Measurements from ENCODE around the gene KLHDC7B. TPM values are rescaled to one million over a fixed set of nuclear protein-coding genes. Genes with fewer than 3 reads are reported as not detected.

Gene KLHDC7B
- total and polyA plus RNA-seq, 10 of the 15 experiments (the other 5 are each of a cell fraction or from before 2014, with no cell fraction given) = 0.05 to 2.2 (median 0.93) TPM; not detected in 2

GRCh38 chr22:50548040-50548920 is 2.6 kb downstream of the KLHDC7B start:
- peak; percentile 7 for ATAC-seq
- no peak for TF ChIP-seq BRCA1 (IDR thresholded peaks at IDR 0.05; ENCODE audit: low read depth, low read length)
- no peak for TF ChIP-seq USF2 (IDR thresholded peaks at IDR 0.05; ENCODE audit: borderline replicate concordance, low read depth, low read length)
- TF ChIP-seq IKZF1 (conservative IDR thresholded peaks at IDR 0.05) = peak; percentile 23; the same call in 1 of the 2 replicates
- TF ChIP-seq CBX3 (IDR thresholded peaks at IDR 0.05; ENCODE audit: borderline replicate concordance, low read depth) = no peak
- TF ChIP-seq MEF2B (IDR thresholded peaks at IDR 0.05; ENCODE audit: partially characterized antibody, poor library complexity, severe bottlenecking) = peak; percentile 27
- no peak for TF ChIP-seq TBL1XR1 (IDR thresholded peaks at IDR 0.05; ENCODE audit: low read depth, low read length)
- peak; percentile 76 for TF ChIP-seq POLR2A (IDR thresholded peaks at IDR 0.05; ENCODE audit: low read depth, low read length)
- TF ChIP-seq BHLHE40 (IDR thresholded peaks at IDR 0.05; ENCODE audit: borderline replicate concordance in 1 of 2, low read depth in 2 of 2, low read length in 1 of 2) = 0 out of 4 replicates have a peak, but pooled peaks of 1 of the 2 experiments have one; percentile 53
- TF ChIP-seq SRF (IDR thresholded peaks at IDR 0.05; ENCODE audit: low read depth in 2 of 2, low read length in 2 of 2) = no peak
- TF ChIP-seq NR2F1 (conservative IDR thresholded peaks at IDR 0.05) = peak; percentile 34; the same call in 1 of the 2 replicates
- no peak for TF ChIP-seq CEBPZ (IDR thresholded peaks at IDR 0.05; ENCODE audit: low read depth, low read length)
- no peak for TF ChIP-seq HSF1 (IDR thresholded peaks at IDR 0.05; ENCODE audit: low read depth, low read length)

More at GRCh38 chr22:50548040-50548920, 2.6 kb downstream of the KLHDC7B start:
- in situ Hi-C loops (cut with MboI) (no loop called here), intact Hi-C loops (cut with micrococcal nuclease; ENCODE audit: unreplicated experiment) (no loop called here)
- Histone ChIP-seq H4K20me1 (ENCODE audit: control insufficient read depth, insufficient read depth) (no peaks in the 10 kb centered on the region), H3K4me1 (ENCODE audit: control insufficient read depth, insufficient read depth, low read length) (peaks cover 23% of the 10 kb centered on the region), H3K9ac (ENCODE audit: control insufficient read depth, insufficient read depth, low read length) (peak overlapping the region; percentile 44; the same call in 1 of the 2 replicates), H3K4me2 (ENCODE audit: control insufficient read depth, insufficient read depth) (peak overlapping the region; percentile 66), H3K79me2 (ENCODE audit: control insufficient read depth, insufficient read depth, low read length) (no peaks in the 10 kb centered on the region), H2AFZ (ENCODE audit: control insufficient read depth, low read depth, low read length) (peak overlapping the region; percentile 68), H3K4me3 (peak overlapping the region; percentile 38; the same call in 1 of the 2 replicates), H3K9me3 (replicated peaks; ENCODE audit: control insufficient read depth, insufficient read depth, low read length) (no peaks in the 10 kb centered on the region), H3K27me3 (replicated peaks in 1 of 2; ENCODE audit: control insufficient read depth in 2 of 2, insufficient read depth in 2 of 2, low read length in 1 of 2) (peaks cover 0 to 1% of the 10 kb centered on the region in 2 experiments; a peak in 1 of 4 replicates), H3K27ac (ENCODE audit: control insufficient read depth, insufficient read depth) (no peak overlapping the region; the same call in 1 of the 2 replicates), H3K36me3 (ENCODE audit: control insufficient read depth in 2 of 2, insufficient read depth in 2 of 2, low read length in 1 of 2) (no peaks in the 10 kb centered on the region)
- peak; percentile 7 for FAIRE-seq
- ChIA-PET RAD21 (ENCODE audit: unreplicated experiment) (interaction anchor here (0.7 to 2.1 kb wide), 9 partner anchors 8 to 305 kb away, joined by 3 to 16 read pairs (median 3); partner anchors contain the start of genes LMF2, NCAPH2, SCO2 and SYCE3), SMC1A (ENCODE audit: uncharacterized antibody, unreplicated experiment) (interaction anchor here (1.2 to 2.4 kb wide), 6 partner anchors 8 to 72 kb away, joined by 4 to 14 read pairs (median 6); partner anchors contain the start of genes SCO2 and SYCE3), CTCF (interaction anchor here (1.0 to 2.2 kb wide), 7 partner anchors 9 to 74 kb away, joined by 3 to 9 read pairs (median 5); partner anchors contain the start of gene SCO2), POLR2A (interaction anchor here (0.6 to 2.5 kb wide), 10 partner anchors 10 to 213 kb away, joined by 3 to 15 read pairs (median 8); partner anchors contain the start of genes LMF2, NCAPH2, SCO2 and SYCE3)
- 14% methylated on average over 40 of the region's 56 CpGs for WGBS (ENCODE audit: insufficient coverage, insufficient replicate concordance, low lambda C conversion rate, missing lambda C conversion rate)
- DNase-seq (ENCODE audit: low read depth, low spot score) = no peak
- no TSS peak for BruUV-seq (replicated peaks)

Measured in GM12878 (cell line).